ENCODE results near the gene RNF125. TPM values are rescaled to one million over a fixed set of nuclear protein-coding genes. Genes with fewer than 3 reads are reported as not detected.
"Not testable (repeated sequence)": the region's sequence is repeated elsewhere in the genome, so short reads cannot be mapped to it uniquely, and the experiment has no call there.

Gene RNF125
- total RNA-seq, 3 donors from 2014 or later: 16.0 to 29.3 (median 16.8) TPM

DNA sequence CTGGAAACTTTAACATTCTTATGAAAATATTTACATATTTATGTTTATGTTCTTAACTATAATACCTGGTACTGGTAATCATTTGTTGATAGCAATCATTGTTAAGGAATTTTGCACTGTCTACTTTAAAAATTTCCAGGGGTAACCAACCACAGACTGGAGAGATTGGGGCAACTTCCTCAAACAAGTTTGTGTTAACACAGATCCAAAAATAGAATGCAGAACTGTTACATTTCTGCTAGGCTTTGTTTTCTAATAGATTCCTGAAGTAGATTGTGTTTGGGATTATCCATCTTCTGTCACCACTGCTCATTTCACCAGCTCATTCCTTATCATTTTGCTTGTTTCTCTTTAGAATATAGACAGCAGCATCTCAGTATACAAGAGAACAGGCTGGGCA, 23.7 kb downstream of the RNF125 start:
- H3K4me1 Mint-ChIP-seq (ENCODE audit: low read depth): peaks cover 49% of the 10 kb centered on the region
- no peaks in the 10 kb centered on the region for H3K9me3 Mint-ChIP-seq
- DNase-seq (no peak), ATAC-seq (no peak)
- no peaks in the 10 kb centered on the region for H3K27me3 Mint-ChIP-seq (ENCODE audit: low read depth)
- H3K4me3 Mint-ChIP-seq: no peak overlapping the region
- H3K36me3 Mint-ChIP-seq (ENCODE audit: insufficient read depth): peaks cover 18% of the 10 kb centered on the region

DNA sequence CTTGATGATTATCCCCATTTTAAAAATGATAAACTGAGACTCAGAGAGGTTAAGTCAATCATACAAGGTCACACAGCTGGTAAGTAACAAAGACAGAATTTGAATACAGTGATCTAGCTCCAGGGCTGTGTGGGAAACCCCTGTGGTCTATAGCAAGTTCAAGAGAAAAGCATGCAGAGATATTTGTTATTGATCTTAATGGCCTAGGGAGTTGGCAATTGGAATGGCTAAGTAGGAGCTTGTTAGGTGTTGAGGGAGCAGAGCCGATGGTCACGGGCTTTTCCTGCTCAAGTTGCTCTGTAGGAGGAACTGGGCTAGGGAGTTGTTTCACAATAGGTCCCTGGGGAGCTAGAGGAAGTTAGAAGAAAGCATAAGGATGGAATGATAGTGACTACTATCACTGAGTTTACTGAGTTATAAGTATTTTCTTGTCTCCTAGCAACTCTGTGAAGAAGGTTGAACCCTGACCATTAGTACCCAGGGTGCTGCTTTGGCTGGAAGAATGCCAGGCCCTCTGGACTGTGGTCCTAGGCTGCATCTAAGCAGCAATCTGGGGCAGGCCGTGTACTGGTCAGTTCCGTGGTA, 30.0 kb downstream of the RNF125 start:
- peak; percentile 62 to 70 for ATAC-seq
- Mint-ChIP-seq H3K27me3 (ENCODE audit: low read depth) (no peaks in the 10 kb centered on the region), H3K4me1 (ENCODE audit: low read depth) (peaks cover 39% of the 10 kb centered on the region), H3K9me3 (no peaks in the 10 kb centered on the region), H3K4me3 (no peak overlapping the region), H3K36me3 (ENCODE audit: insufficient read depth) (peaks cover 17% of the 10 kb centered on the region)
- no peak for DNase-seq

GRCh38 chr18:32049393-32050171, 31.0 kb downstream of the RNF125 start:
- peaks cover 23% of the 10 kb centered on the region for H3K36me3 Mint-ChIP-seq (ENCODE audit: insufficient read depth)
- no peaks in the 10 kb centered on the region for H3K27me3 Mint-ChIP-seq (ENCODE audit: low read depth)
- no peaks in the 10 kb centered on the region for H3K9me3 Mint-ChIP-seq
- H3K4me3 Mint-ChIP-seq: peak overlapping the region; percentile 34
- DNase-seq (peak; percentile 35), ATAC-seq (peak; percentile 52 to 57)
- H3K4me1 Mint-ChIP-seq (ENCODE audit: low read depth): peaks cover 41% of the 10 kb centered on the region

- Mint-ChIP-seq H3K9me3 (no peaks in the 10 kb centered on the region), H3K36me3 (ENCODE audit: insufficient read depth) (peaks cover 26% of the 10 kb centered on the region), H3K4me1 (ENCODE audit: low read depth) (peaks cover 46% of the 10 kb centered on the region), H3K4me3 (no peak overlapping the region), H3K27me3 (ENCODE audit: low read depth) (no peaks in the 10 kb centered on the region)
- DNase-seq (no peak), ATAC-seq (no peak)
Observed at GRCh38 chr18:32056613-32057358, 38.2 kb downstream of the RNF125 start.

GRCh38 chr18:32057624-32058165, 39.1 kb downstream of the RNF125 start:
- no peaks in the 10 kb centered on the region for H3K27me3 Mint-ChIP-seq (ENCODE audit: low read depth)
- no peak overlapping the region for H3K4me3 Mint-ChIP-seq
- DNase-seq (no peak), ATAC-seq (no peak)
- peaks cover 42% of the 10 kb centered on the region for H3K4me1 Mint-ChIP-seq (ENCODE audit: low read depth)
- no peaks in the 10 kb centered on the region for H3K9me3 Mint-ChIP-seq
- peaks cover 22% of the 10 kb centered on the region for H3K36me3 Mint-ChIP-seq (ENCODE audit: insufficient read depth)

DNA sequence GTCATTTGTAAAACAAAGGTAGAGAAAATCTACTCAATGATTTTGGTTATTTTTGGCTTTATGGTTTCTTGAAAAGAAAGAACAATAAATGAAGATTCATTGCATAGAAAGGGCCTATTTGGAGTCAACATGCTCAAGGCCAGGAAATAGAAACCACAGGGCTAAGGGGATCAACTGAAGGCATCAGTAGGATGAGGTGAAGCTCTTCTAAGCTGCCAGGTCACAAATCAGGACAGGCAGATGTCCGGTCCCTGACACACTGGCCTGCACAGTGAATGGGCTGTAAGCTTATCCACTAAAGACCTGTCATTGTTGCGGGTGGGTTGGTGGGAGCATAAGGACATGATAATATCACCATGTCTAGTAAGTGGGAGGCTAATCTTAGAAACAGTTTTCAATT, 41.4 kb downstream of the RNF125 start:
- Mint-ChIP-seq H3K9me3 (no peaks in the 10 kb centered on the region), H3K27me3 (ENCODE audit: low read depth) (no peaks in the 10 kb centered on the region), H3K4me3 (no peak overlapping the region), H3K36me3 (ENCODE audit: insufficient read depth) (peaks cover 17% of the 10 kb centered on the region), H3K4me1 (ENCODE audit: low read depth) (peaks cover 40% of the 10 kb centered on the region)
- ATAC-seq (no peak), DNase-seq (no peak)

DNA sequence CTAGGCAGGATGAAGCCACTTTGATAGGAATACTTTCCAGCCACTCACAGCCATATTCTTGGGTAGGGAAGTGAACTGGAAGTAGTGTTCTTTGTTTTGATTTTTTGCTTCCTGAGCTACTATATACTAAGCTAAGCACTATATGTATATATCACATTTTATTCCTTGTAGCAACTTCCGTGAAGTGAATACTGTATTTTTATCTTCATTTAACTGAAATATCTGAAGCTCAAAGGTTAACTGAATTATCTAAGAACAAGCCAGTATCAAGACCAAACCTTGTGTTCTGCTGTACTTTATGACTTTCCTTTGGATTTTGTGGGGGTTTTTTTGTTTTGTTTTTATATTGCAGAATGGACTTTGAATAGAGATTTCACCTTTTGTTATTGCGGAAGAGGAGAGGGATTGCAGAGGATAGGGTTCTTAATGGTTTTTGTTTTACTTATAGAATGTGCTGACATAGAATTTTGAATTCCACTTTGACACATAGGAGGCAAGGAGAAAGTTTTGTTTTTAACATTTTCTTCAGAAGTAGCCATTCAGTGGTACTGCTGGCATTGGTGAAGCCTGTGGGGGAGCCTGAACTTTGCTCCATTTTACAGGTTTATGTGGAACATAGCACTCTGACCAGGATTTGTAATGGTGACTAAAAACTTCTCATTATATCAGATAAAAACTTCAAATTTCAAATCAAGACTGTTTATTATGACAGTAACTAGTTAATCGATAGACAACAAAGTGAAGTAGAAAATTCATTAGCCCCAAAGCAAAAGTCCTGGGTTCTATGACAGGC, 48.9 kb downstream of the RNF125 start:
- no peak for DNase-seq
- Mint-ChIP-seq H3K27me3 (ENCODE audit: low read depth) (no peaks in the 10 kb centered on the region), H3K4me3 (no peak overlapping the region), H3K36me3 (ENCODE audit: insufficient read depth) (peaks cover 19% of the 10 kb centered on the region), H3K9me3 (no peaks in the 10 kb centered on the region), H3K4me1 (ENCODE audit: low read depth) (peaks cover 6% of the 10 kb centered on the region)
- ATAC-seq: no peak

DNA sequence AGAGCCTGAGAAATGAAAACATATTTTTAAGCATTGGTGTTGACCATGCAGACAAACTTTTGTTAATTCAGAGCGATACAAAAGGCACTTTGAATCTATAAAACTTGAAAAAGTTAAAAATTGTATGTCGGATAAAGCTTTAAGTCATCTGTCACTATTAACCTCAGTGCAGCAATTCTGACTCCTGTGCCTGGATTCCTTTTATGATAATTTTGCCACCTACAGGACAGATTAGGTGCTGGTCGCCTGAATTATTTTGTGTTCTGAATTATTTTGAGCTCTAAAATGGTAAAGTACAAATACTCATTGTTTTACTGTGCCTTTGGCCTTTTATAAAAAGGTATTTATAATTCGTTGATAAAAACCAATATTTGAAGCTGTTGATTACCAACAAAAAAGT, 53.7 kb downstream of the RNF125 start:
- Mint-ChIP-seq H3K27me3 (ENCODE audit: low read depth) (no peaks in the 10 kb centered on the region), H3K4me1 (ENCODE audit: low read depth) (peaks cover 12% of the 10 kb centered on the region), H3K36me3 (ENCODE audit: insufficient read depth) (peaks cover 24% of the 10 kb centered on the region), H3K4me3 (no peak overlapping the region), H3K9me3 (no peaks in the 10 kb centered on the region)
- DNase-seq: no peak
- ATAC-seq: peak; percentile 59 to 60

- Mint-ChIP-seq H3K36me3 (ENCODE audit: insufficient read depth) (peaks cover 20% of the 10 kb centered on the region), H3K27me3 (ENCODE audit: low read depth) (no peaks in the 10 kb centered on the region), H3K4me3 (no peak overlapping the region), H3K4me1 (ENCODE audit: low read depth) (peaks cover 9% of the 10 kb centered on the region), H3K9me3 (no peaks in the 10 kb centered on the region)
- ATAC-seq: peak in 1 of 2 donors; percentile 50
- no peak for DNase-seq
Observed at GRCh38 chr18:32074206-32074605, 55.6 kb downstream of the RNF125 start.

DNA sequence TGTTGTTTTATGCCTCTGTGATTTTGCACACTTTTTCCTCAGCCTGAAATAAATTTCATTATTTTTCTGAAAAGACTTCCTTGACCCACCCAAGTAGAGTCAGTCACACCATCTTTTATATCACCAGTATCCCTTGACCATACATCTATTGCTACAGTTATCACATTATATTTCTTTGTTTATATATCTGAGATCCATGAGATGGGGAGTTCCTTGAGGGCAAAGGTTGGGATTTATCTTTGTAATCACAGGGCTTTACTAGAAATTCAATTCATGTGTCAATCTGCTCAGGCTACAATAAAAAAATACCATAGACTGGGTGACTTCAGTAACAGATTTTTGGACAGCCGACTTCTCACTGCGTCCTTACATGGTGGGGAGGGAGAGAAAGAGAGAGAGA, 60.2 kb downstream of the RNF125 start:
- DNase-seq: no peak
- no peak overlapping the region for H3K4me3 Mint-ChIP-seq
- H3K27me3 Mint-ChIP-seq (ENCODE audit: low read depth): no peaks in the 10 kb centered on the region

DNA sequence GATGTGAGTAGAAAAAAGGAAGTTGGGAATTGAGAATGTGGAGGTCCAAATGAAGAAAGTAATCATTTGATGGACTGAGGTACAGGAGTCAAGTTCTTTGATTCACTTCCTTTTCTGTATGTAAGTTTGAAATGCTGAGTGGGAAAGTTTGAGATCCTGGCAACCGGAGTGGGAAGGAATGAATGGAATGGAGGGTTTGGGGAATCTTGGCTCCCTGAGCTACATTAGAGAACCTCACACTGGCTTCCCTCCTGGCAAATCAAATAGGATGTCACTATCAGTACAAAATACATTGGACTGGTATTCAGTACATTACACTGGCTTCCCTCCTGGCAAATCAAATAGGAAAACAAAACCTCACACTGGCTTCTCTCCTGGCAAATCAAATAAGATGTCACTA, 63.3 kb downstream of the RNF125 start:
- H3K36me3 Mint-ChIP-seq (ENCODE audit: insufficient read depth): peaks cover 2% of the 10 kb centered on the region
- H3K4me1 Mint-ChIP-seq (ENCODE audit: low read depth): peaks cover 29% of the 10 kb centered on the region
- no peak for ATAC-seq
- H3K27me3 Mint-ChIP-seq (ENCODE audit: low read depth): no peaks in the 10 kb centered on the region
- DNase-seq: no peak
- H3K9me3 Mint-ChIP-seq: no peaks in the 10 kb centered on the region
- no peak overlapping the region for H3K4me3 Mint-ChIP-seq

More for the DNA sequence above, 60.2 kb downstream of the RNF125 start:
- peaks cover 13% of the 10 kb centered on the region for H3K4me1 Mint-ChIP-seq (ENCODE audit: low read depth)
- no peak for ATAC-seq
- H3K9me3 Mint-ChIP-seq: no peaks in the 10 kb centered on the region
- peaks cover 10% of the 10 kb centered on the region for H3K36me3 Mint-ChIP-seq (ENCODE audit: insufficient read depth)

- peaks cover 33% of the 10 kb centered on the region for H3K4me1 Mint-ChIP-seq (ENCODE audit: low read depth)
- peaks cover 2% of the 10 kb centered on the region for H3K36me3 Mint-ChIP-seq (ENCODE audit: insufficient read depth)
- no peaks in the 10 kb centered on the region for H3K9me3 Mint-ChIP-seq
- H3K27me3 Mint-ChIP-seq (ENCODE audit: low read depth): no peaks in the 10 kb centered on the region
- DNase-seq (no peak), ATAC-seq (no peak)
- H3K4me3 Mint-ChIP-seq: no peak overlapping the region
Observed at GRCh38 chr18:32083781-32084180, 65.2 kb downstream of the RNF125 start.

DNA sequence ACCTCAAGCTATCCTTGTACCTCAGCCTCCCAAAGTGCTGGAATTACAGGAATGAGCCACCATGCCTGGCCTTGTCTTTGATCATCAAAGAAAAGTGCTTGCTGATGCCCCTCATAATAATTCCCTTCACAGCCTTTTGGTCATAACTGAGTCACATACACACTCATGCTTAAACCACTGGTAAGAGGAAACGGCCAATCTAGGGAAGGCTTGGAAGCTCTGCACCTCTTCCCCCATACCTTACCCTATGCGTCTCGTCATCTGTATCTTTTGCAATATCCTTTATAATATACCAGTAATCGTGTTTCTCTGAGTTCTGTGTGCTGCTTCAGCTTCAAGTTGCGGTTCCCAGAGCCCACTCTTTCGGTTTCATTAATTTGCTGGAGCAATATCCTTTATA, 68.3 kb downstream of the RNF125 start:
- ATAC-seq: no peak
- no peaks in the 10 kb centered on the region for H3K9me3 Mint-ChIP-seq
- H3K27me3 Mint-ChIP-seq (ENCODE audit: low read depth): no peaks in the 10 kb centered on the region
- H3K36me3 Mint-ChIP-seq (ENCODE audit: insufficient read depth): peaks cover 2% of the 10 kb centered on the region
- peaks cover 37% of the 10 kb centered on the region for H3K4me1 Mint-ChIP-seq (ENCODE audit: low read depth)
- H3K4me3 Mint-ChIP-seq: no peak overlapping the region
- no peak for DNase-seq

DNA sequence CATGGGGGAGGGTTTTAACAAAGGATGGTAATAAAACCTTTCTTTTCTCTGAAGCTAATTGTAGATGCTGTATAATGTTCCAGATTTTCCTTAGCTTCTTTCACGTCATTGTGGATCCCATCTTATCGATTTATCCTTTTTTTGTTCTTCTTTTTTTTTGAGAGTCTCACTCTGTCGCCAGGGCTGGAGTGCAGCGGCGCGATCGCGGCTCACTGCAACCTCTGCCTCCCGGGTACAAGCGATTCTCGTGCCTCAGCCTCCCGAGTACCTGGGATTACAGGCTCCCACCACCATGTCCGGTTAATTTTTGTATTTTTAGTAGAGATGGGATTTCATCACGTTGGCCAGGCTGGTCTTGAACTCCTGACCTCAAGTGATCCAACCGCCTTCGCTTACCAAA, 72.2 kb downstream of the RNF125 start:
- H3K4me3 Mint-ChIP-seq; H3K27me3 Mint-ChIP-seq (ENCODE audit: low read depth); H3K9me3 Mint-ChIP-seq; DNase-seq; ATAC-seq: not testable (repeated sequence)
- Mint-ChIP-seq H3K4me1 (ENCODE audit: low read depth) (peaks cover 37% of the 10 kb centered on the region), H3K36me3 (ENCODE audit: insufficient read depth) (peaks cover 17% of the 10 kb centered on the region)
